Right lobe of liver (tissue), 6 donors: ENCODE data around the gene FMO1. TPM values are rescaled to one million over a fixed set of nuclear protein-coding genes. Genes with fewer than 3 reads are reported as not detected.
A peak's percentile ranks its signal among the peaks of the same experiment; 100 is the strongest.

Source experiments
- ATAC-seq, 4 donors: fragments of 200-7000 bp; cut with Tn5 transposase; one replicate each; pipeline ENCODE4 v1.9.1; 2020; ENCODE audit warnings: mild to moderate bottlenecking in 4 of 4, moderate library complexity in 4 of 4
- DNase-seq, 3 donors: peaks; one replicate each; pipeline ENCODE4 v3.0.0-alpha.2; 2020
- H3K27ac ChIP-seq, 3 donors: fragments of 200-600 bp; one replicate each; pipeline ENCODE4 v1.8.0; 2022
- H3K27me3 ChIP-seq, 2 donors: fragments of 200-600 bp; one replicate each; pipeline ENCODE4 v1.8.0; 2022
- H3K36me3 ChIP-seq, 4 donors: fragments of 200-600 bp; sonication (generic) in 1 of 4; one replicate each; pipeline versions ENCODE4 v1.5.1 to v1.8.0; 2017 to 2022; ENCODE audit warnings: control low read depth in 1 of 4
- H3K4me1 ChIP-seq, 4 donors: fragments of 200-600 bp; sonication (generic) in 1 of 4; one replicate each; pipeline versions ENCODE4 v1.5.1 to v1.8.0; 2017 to 2022; ENCODE audit warnings: control low read depth in 1 of 4
- H3K4me3 ChIP-seq, 3 donors: fragments of 200-600 bp; one replicate each; pipeline ENCODE4 v1.8.0; 2022
- H3K9me3 ChIP-seq, 4 donors: fragments of 200-600 bp; sonication (generic) in 1 of 4; one replicate each; pipeline versions ENCODE4 v1.5.1 to v1.8.0; 2017 to 2022; ENCODE audit warnings: control low read depth in 1 of 4
- POLR2A ChIP-seq: fragments of 450-650 bp; IDR thresholded peaks from one replicate; pipeline ENCODE4 v1.6.1; 2017; ENCODE audit warnings: antibody characterized with exemption, mild to moderate bottlenecking
- WGBS: methylation state at CpG from one replicate; pipeline ENCODE4 v1.1.6; 2018; ENCODE audit warnings: low coverage, low lambda C conversion rate; ENCODE audit not compliant: insufficient coverage; ENCODE audit errors: missing lambda C conversion rate; 5-methylcytosine and 5-hydroxymethylcytosine counted together
- intact Hi-C, 2 donors: fragments of 100-400 bp; cut with DNase I; formaldehyde crosslinking; loops; one replicate each; pipeline versions ENCODE4 v1.11.2 to v1.14.1; 2022
- total RNA-seq, 6 experiments: library from RNA; depleted of rRNA in 2 of 6; stranded (reverse); fragments of >200 nt in 2 of 6; fragmentation: NEBNext Ultra II Directional in 3 of 6; extraction: Animal tissue kit (Norgen Biotek cat#: 25700) in 3 of 6; gene quantifications; one replicate each; pipeline versions ENCODE4 v1.1.0 to v1.2.4, GENCODE V29; 2016 to 2023
- TF ChIP-seq, protein P1 (sequence below), 4 donors: fragments of 200-600 bp in 3 of 4; fragments of 450-650 bp in 1 of 4; IDR thresholded peaks; one replicate each; pipeline versions ENCODE4 v1.5.1 to v1.8.0; 2016 to 2022; ENCODE audit warnings: antibody characterized with exemption in 4 of 4, mild to moderate bottlenecking in 2 of 4
- donor health status: DM: no; HTN: yes; CAD: no.
- donor health status: DM: no; HTN: no; CAD: no.
- donor health status: DM: no; HTN: no; CAD: no.
- donor health status: DM: no; HTN: yes; CAD: no.
- donor health status: DM: no; HTN: yes; CAD: no.

The FMO1 gene
- total RNA-seq, 6 experiments from 2014 or later: 0.15 to 7.6 (median 2.5) TPM

DNA sequence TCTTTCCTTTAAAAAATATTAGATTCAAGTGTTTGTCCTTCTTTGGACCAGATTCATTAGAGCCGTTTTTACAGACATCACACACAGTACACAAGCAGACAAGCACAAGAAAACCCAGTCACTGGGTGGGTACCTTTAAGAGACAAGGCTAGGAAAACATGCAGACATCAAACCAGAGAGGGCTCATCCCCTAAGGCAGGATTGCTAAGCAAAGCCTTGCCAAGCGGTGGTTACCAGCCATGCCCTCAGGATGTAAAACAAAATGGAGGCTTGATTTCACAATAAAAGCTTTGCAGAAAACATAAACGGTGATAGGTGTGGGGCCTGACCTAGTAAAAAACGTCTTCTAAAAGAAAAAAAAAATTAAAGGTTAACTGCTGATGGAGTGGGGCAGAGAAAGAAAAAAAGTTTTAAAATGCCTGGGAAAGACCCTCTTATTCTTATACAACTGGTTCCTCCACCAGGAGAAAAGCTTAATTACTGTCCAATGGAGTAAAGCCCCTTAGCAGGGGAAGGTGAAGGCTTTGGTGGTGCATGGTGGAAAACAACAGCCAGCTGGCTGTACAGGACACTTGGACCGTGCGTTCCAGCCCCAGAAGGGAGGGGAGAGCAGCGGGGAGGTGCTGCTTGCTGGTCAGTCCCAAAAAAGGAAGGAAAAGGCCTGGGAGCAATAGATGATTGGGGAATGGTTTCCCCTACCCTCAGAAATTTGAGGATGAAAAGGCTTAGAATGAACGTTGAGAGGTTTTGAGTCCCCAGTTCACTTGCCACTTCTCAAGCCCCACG is 30.4 kb upstream of the FMO1 start:
- H3K4me1 ChIP-seq: no peaks in the 10 kb centered on the region
- intact Hi-C loops: no loop called here
- no peak for DNase-seq
- TF ChIP-seq, protein P1, sequence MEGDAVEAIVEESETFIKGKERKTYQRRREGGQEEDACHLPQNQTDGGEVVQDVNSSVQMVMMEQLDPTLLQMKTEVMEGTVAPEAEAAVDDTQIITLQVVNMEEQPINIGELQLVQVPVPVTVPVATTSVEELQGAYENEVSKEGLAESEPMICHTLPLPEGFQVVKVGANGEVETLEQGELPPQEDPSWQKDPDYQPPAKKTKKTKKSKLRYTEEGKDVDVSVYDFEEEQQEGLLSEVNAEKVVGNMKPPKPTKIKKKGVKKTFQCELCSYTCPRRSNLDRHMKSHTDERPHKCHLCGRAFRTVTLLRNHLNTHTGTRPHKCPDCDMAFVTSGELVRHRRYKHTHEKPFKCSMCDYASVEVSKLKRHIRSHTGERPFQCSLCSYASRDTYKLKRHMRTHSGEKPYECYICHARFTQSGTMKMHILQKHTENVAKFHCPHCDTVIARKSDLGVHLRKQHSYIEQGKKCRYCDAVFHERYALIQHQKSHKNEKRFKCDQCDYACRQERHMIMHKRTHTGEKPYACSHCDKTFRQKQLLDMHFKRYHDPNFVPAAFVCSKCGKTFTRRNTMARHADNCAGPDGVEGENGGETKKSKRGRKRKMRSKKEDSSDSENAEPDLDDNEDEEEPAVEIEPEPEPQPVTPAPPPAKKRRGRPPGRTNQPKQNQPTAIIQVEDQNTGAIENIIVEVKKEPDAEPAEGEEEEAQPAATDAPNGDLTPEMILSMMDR (IDR thresholded peaks at IDR 0.05): no peak
- TF ChIP-seq POLR2A: no peak
- no peaks in the 10 kb centered on the region for H3K27me3 ChIP-seq
- no peak overlapping the region for H3K27ac ChIP-seq
- WGBS: 64% methylated on average over 7 of the region's 9 CpGs
- H3K9me3 ChIP-seq: no peaks in the 10 kb centered on the region
- H3K36me3 ChIP-seq: no peaks in the 10 kb centered on the region
- no peak overlapping the region for H3K4me3 ChIP-seq
- ATAC-seq: no peak

DNA sequence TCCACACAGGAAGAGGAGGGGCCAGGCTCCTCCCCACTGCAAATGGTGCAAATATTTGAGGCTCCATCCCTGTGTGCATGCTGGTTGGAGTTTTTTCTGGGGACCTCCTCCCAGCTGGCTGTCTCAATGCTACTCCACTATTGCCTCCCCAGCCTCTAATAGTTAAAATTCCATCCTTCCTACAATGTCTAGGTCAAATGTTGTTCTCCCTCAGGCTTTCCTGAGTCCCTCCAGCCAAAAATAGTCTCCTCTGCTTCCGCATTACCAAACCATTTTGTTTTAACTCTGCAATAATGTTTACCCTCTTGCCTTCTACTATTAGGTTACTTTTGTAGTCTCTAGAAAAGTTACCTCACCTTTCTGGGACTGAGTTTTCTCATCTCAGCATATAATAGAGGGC is 29.6 kb upstream of the FMO1 start:
- Histone ChIP-seq H3K9me3 (no peaks in the 10 kb centered on the region), H3K27ac (no peak overlapping the region), H3K4me3 (no peak overlapping the region), H3K36me3 (no peaks in the 10 kb centered on the region), H3K4me1 (no peaks in the 10 kb centered on the region), H3K27me3 (no peaks in the 10 kb centered on the region)
- no peak for TF ChIP-seq POLR2A
- TF ChIP-seq, protein P1 (IDR thresholded peaks at IDR 0.05): no peak
- intact Hi-C loops: no loop called here
- 0% methylated on average over 1 of the region's 1 CpG for WGBS
- DNase-seq (no peak), ATAC-seq (no peak)

DNA sequence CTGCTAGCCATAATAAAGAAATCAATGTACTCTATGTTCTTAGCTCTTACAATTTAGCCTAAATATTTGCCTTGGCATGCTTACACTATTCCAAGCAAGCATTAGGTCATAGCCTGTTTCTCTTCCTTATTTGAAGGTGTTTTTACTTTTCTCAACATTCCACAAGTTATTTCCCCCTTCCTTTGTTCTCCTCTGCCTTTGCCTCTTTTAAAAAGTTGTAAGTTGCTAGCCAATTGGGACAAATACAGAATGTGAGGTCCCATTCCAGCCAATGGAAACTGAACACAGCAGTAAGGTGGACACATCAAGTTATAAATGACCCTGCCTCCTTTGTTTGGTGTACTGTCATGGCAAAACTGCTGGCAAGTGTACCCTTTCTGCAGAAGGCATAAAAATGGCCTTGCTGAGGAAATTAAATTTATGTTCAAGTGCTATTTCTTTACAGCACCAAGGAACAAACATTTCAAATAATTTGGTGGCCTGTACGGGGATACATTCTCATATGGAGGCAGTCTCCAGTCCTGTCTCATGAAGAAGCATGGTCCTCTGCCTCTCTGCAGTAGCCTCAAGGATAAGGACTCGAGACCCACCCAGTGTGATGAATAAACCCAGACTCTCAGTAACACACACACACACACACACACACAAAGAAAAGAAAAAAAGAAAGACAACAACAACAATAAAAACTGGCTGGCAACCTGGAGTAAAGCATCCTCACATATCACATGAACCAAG is 28.8 kb upstream of the FMO1 start:
- Histone ChIP-seq H3K27ac (no peak overlapping the region), H3K36me3 (no peaks in the 10 kb centered on the region), H3K27me3 (no peaks in the 10 kb centered on the region), H3K9me3 (no peaks in the 10 kb centered on the region), H3K4me1 (no peaks in the 10 kb centered on the region), H3K4me3 (no peak overlapping the region)
- intact Hi-C loops: no loop called here
- TF ChIP-seq, protein P1 (IDR thresholded peaks at IDR 0.05): no peak
- TF ChIP-seq POLR2A: no peak
- DNase-seq: no peak
- 100% methylated on average over 2 of the region's 2 CpGs for WGBS
- no peak for ATAC-seq

DNA sequence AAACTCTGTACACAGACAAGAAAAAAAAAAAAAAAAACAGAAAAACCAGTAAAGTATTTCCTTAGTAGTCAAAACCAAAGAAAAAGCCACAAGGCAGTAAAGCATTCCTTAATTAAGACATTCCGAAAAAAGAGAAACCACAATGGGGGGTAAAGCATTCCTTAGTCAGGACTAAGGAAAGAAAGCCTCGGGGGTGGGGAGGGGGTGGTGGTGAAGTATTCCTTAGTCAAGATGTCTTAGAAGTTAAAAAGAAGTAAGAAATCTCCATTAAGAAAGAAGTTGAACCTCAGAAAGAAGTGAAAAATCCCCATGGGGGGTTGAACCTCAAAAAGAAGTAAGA is 28.2 kb upstream of the FMO1 start:
- H3K9me3 ChIP-seq: no peaks in the 10 kb centered on the region
- no peaks in the 10 kb centered on the region for H3K4me1 ChIP-seq
- 48% methylated on average over 2 of the region's 2 CpGs for WGBS
- no peaks in the 10 kb centered on the region for H3K27me3 ChIP-seq
- DNase-seq (no peak), ATAC-seq (no peak)
- no peaks in the 10 kb centered on the region for H3K36me3 ChIP-seq
- no peak for TF ChIP-seq POLR2A
- TF ChIP-seq, protein P1 (IDR thresholded peaks at IDR 0.05): no peak
- no peak overlapping the region for H3K4me3 ChIP-seq
- intact Hi-C loops: no loop called here
- peak overlapping the region in 1 of 3 donors; percentile 25 for H3K27ac ChIP-seq
